ENCODE results near the gene ST6GAL2. TPM values are rescaled to one million over a fixed set of nuclear protein-coding genes. Genes with fewer than 3 reads are reported as not detected.

The ST6GAL2 gene, protein sequence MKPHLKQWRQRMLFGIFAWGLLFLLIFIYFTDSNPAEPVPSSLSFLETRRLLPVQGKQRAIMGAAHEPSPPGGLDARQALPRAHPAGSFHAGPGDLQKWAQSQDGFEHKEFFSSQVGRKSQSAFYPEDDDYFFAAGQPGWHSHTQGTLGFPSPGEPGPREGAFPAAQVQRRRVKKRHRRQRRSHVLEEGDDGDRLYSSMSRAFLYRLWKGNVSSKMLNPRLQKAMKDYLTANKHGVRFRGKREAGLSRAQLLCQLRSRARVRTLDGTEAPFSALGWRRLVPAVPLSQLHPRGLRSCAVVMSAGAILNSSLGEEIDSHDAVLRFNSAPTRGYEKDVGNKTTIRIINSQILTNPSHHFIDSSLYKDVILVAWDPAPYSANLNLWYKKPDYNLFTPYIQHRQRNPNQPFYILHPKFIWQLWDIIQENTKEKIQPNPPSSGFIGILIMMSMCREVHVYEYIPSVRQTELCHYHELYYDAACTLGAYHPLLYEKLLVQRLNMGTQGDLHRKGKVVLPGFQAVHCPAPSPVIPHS
- total RNA-seq (not detected), polyA plus RNA-seq (not detected), total RNA-seq (0 to 0.09 (median 0) reads per million in 6 experiments)

DNA sequence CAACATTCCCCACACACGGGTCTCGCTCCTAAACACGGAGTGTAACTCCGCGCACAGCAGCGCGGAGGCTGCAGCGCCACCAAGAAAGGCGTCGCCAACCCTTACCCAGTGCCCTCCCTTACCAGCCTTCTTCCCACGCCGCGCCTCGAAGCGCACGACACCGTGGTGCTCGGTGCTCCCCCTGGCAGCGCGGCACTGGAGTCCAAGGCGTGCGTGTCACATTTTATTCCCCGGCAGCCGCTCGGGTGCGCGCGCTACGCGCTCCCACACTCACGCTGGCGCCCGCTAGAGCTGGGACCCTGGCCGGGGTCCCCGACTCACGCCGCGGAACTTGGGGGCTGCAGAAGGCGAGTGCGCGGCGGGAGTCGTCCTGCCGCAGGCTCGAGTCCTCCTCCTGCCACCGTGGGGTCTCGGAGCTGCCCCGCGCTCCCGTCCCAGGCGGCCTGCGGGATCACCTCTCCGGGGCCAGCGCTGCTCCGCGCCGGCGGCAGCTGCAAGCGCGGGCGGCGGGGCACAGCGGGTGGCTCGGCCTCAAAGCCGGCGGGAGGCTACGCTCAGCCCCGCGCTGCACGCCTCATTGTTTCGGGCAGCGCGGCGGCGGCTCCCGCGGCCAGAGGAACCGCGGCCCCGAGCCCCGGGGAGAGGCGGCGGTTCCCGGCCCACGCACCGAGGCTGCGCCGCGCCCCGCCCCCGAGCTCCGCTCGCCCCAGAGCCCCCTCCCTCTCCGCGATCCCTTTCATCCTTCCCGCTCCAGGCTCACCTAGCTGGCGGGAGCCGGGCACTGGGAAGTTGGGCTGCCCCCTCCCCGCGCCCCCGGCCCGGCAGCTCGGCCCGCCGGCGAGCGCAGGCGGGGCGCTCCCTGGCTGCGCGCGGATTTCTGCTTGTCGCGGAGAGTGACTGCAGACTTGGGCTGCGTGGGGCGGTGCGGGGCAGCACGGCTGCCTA lies at the start of gene ST6GAL2:
TSS of gene ST6GAL2 (minus strand) at position 197 of the 945 bp plus-strand sequence. CDS start 42,190 bp downstream, outside the sequence.
- ATAC-seq (no peak), DNase-seq (no peak)
- POLR2A ChIA-PET = no interaction called here
- H3K4me1 Mint-ChIP-seq = peaks cover 0 to 7% (median 1%) of the 10 kb centered on the region in 4 donors
- H3K27me3 Mint-ChIP-seq = peaks cover 15 to 30% (median 27%) of the 10 kb centered on the region in 5 donors
- H3K4me3 Mint-ChIP-seq = peak within 1 kb of the TSS in 2 of 10 donors; percentile 10 to 31
- peak within 1 kb of the TSS in 1 of 10 donors; percentile 61 for H3K27ac Mint-ChIP-seq
- H3K9me3 Mint-ChIP-seq = peaks cover 0 to 2% (median 0%) of the 10 kb centered on the region in 9 donors
- peaks cover 0 to 2% (median 0%) of the 10 kb centered on the region in 3 donors for H3K36me3 Mint-ChIP-seq

DNA sequence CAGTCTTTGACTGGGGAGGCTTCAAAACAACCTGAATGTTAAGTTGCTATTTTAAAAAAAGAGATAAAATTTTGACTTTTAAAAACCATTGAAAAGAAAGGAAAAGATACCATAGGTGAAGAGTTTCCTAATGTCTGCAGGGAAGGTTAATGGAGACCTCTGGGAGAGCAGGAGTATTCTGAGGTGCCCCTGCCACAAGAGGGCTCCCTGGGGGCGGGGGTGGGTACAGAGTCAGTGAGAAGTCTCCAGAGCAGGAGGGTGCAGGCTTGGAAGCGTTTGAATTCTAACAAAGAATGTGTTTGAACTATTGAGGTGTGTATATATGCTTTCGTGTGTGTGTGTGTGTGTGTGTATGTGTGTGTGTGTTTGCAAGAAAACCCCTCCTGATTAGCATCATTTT lies 46.7 kb upstream of the ST6GAL2 start:
- H3K27me3 Mint-ChIP-seq = peaks cover 0 to 9% (median 3%) of the 10 kb centered on the region in 5 donors
- ATAC-seq (no peak), DNase-seq (no peak)
- POLR2A ChIA-PET = no interaction called here
- no peaks in the 10 kb centered on the region for H3K36me3 Mint-ChIP-seq
- peaks cover 2 to 14% (median 11%) of the 10 kb centered on the region in 9 donors for H3K9me3 Mint-ChIP-seq
- H3K4me1 Mint-ChIP-seq = no peaks in the 10 kb centered on the region
- no peak overlapping the region for H3K4me3 Mint-ChIP-seq
- H3K27ac Mint-ChIP-seq = no peak overlapping the region

DNA sequence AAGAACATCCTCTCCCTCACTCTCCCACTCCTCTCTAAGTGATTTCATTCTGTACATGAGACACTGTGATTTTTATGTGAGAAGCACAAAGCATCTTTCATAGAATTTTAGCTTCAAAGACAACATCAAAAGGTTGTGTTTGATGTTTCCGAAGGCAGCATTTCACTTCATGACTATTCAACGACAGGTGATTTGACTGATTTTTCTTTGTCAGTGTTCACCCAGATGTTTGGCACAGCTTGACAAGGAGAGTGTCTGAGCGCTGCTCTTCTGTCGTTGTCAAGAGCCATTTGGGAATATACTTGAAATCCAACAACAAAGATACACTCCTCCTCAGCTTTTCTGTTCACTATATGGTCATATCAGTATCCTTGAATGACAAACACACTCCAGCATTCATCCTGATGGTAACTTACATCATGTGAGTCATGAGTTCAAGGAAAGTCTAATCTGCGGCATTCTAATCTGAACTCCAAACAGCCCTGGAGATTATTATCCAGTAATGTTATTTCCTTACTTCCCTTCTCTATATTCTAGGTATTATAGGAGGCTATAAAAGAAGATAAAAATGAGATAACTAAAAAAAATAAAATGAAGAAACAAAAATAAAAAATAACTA lies 45.9 kb upstream of the ST6GAL2 start:
- H3K27me3 Mint-ChIP-seq = peaks cover 0 to 9% (median 3%) of the 10 kb centered on the region in 5 donors
- no peak for ATAC-seq
- no peak overlapping the region for H3K4me3 Mint-ChIP-seq
- POLR2A ChIA-PET = no interaction called here
- no peak overlapping the region for H3K27ac Mint-ChIP-seq
- peaks cover 2 to 20% (median 12%) of the 10 kb centered on the region in 9 donors for H3K9me3 Mint-ChIP-seq
- H3K36me3 Mint-ChIP-seq = no peaks in the 10 kb centered on the region
- H3K4me1 Mint-ChIP-seq = no peaks in the 10 kb centered on the region
- no peak for DNase-seq

DNA sequence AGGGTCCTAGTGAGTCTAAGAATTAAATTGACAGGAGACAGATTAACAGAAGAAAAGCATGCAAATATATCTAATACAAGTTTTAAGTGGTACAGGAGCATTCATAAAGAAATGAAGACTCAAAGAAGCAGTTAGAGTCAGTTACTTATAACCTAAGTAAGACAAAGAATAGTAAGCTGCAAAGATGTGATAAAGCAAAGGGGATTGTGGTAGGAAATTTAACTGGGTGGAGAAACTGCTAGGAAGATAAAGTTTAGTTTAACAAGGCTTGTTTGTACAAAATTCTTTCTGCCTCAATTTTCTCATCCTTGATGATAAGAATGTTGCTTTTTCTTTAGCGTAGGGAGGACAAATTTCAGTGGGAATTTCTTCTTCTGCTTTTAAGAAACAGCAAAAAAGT lies 35.5 kb upstream of the ST6GAL2 start:
- H3K9me3 Mint-ChIP-seq = peaks cover 0 to 25% (median 6%) of the 10 kb centered on the region in 9 donors
- no peak overlapping the region for H3K4me3 Mint-ChIP-seq

DNA sequence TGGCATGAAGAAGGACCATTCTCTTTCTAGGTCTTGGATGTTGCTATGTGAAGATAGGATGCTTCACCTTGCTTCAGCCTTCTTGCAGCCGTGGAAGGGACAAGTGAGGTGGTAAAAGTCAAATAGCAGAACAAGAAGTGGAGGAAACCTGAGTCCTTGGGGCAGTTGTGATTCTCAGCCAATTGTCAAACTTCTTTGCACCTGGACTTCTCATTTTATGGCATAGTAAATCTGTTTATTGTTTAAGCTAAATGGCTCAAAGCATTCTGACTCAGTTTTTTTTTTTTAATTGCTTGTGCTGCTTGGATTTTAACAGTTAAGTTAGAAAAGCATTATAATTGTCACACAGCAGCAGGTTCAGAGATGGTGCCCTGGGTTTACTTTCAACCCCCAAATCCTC lies 33.0 kb upstream of the ST6GAL2 start:
- H3K36me3 Mint-ChIP-seq = no peaks in the 10 kb centered on the region
- no peak for DNase-seq
- ATAC-seq = no peak
- no peaks in the 10 kb centered on the region for H3K4me1 Mint-ChIP-seq
- H3K27me3 Mint-ChIP-seq = no peaks in the 10 kb centered on the region
- H3K4me3 Mint-ChIP-seq = no peak overlapping the region
- POLR2A ChIA-PET = no interaction called here
- H3K9me3 Mint-ChIP-seq = peaks cover 0 to 19% (median 2%) of the 10 kb centered on the region in 9 donors
- H3K27ac Mint-ChIP-seq = no peak overlapping the region

More for the DNA sequence above, 35.5 kb upstream of the ST6GAL2 start:
- H3K27me3 Mint-ChIP-seq = peaks cover 0 to 3% (median 0%) of the 10 kb centered on the region in 5 donors
- H3K4me1 Mint-ChIP-seq = no peaks in the 10 kb centered on the region
- H3K36me3 Mint-ChIP-seq = peaks cover 0 to 3% (median 0%) of the 10 kb centered on the region in 3 donors
- POLR2A ChIA-PET = no interaction called here
- ATAC-seq = no peak
- no peak overlapping the region for H3K27ac Mint-ChIP-seq
- DNase-seq = no peak

DNA sequence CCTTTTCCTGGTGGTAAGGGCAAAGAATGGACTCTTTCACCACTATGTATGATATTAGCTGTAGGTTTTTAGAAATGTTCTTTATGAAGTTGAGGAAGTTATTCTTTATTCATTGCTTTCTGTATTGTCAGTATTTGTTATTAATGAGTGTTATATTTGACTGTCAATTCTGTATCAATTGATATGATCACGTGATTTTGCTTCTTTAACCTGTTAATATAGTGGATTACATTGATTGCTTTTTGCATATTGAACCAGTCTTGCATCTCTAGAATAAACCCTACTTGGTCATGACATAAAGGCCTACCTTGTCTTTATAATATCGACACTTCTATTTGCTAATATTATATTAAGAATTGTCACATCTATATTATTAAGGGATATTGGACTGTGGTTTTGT lies 18.3 kb upstream of the ST6GAL2 start:
- Mint-ChIP-seq H3K4me1 (no peaks in the 10 kb centered on the region), H3K27me3 (peaks cover 0 to 16% (median 5%) of the 10 kb centered on the region in 5 donors), H3K9me3 (peaks cover 0 to 13% (median 3%) of the 10 kb centered on the region in 9 donors), H3K27ac (no peak overlapping the region), H3K4me3 (no peak overlapping the region), H3K36me3 (no peaks in the 10 kb centered on the region)
- DNase-seq = no peak
- POLR2A ChIA-PET = no interaction called here
- ATAC-seq = no peak

DNA sequence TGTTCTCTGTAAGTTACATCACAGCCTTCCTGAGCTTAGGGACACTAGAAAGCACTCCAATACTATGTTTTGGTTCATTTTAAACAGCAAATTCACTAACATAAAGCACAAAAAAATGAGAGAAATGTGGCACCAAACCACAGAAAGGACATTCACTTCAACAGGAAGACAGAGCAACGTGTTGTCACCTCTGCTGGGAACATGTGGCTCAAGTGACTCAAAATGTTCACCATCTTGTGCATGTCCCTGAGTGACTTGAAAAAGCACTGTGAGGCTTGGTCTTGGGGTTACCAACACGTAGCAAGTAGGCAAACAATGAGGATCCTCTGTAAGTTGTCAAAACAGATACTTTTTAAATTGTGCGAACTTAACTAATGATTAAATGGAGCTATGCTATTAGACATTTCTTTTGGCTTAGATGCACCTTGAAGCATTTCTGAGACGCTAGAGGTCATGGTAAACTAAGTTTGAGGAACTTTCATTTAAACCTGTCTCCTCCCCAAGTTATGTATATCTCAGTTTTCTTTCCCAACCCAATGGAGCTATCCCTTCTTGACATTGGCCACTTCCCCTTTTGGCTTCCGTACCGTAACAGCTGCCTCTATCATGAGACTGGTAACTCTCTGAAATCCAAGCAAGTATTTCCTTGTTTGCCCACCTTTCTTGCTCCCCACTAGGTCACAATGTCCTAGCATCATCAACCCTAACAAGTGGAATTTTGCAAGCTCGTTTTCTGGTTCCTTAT lies 14.0 kb upstream of the ST6GAL2 start:
- H3K27ac Mint-ChIP-seq = no peak overlapping the region
- DNase-seq = no peak
- no peak overlapping the region for H3K4me3 Mint-ChIP-seq
- POLR2A ChIA-PET = no interaction called here
- H3K36me3 Mint-ChIP-seq = no peaks in the 10 kb centered on the region
- H3K9me3 Mint-ChIP-seq = peaks cover 0 to 11% (median 0%) of the 10 kb centered on the region in 9 donors
- peaks cover 0 to 5% (median 0%) of the 10 kb centered on the region in 5 donors for H3K27me3 Mint-ChIP-seq
- ATAC-seq = no peak
- H3K4me1 Mint-ChIP-seq = no peaks in the 10 kb centered on the region

DNA sequence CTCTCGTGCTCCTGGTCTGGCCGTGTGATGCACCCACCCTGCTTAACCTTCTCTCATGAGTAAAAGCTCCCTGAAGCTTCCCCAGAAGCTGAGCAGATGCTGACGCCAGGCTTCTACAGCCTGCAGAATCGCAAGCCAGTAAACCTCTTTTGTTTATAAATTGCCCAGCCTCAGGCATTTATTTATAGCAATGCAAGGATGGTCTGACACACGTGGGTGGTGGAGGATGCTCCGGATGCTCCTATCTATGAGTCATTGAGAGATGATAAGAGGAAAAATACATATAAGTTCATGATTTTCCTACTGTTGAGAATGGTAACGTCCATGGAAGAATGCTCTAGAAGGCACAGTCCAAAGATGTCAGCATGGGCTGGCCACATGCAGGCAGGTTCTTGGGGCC lies 8.6 kb upstream of the ST6GAL2 start:
- POLR2A ChIA-PET = no interaction called here

DNA sequence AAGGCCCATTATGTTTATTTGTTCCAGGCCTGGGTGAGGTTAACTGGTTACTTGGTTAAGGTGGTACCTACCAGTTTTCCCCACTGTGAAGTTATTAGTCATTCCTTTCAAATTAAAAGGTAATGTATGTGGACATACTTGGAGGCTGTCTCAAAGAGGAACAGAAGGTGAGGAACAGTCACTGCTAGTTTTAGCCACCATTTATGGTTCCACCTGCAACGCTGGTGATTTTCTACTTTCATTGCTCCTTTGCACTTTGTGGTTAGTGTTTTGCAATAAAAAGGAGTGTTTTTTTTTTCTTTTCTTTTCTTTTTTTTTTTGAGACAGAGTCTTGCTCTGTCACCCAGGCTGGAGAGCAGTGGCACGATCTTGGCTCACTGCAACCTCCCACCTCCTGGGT lies 6.1 kb upstream of the ST6GAL2 start:
- H3K36me3 Mint-ChIP-seq = no peaks in the 10 kb centered on the region

More for the DNA sequence above, 8.6 kb upstream of the ST6GAL2 start:
- peaks cover 0 to 2% (median 0%) of the 10 kb centered on the region in 9 donors for H3K9me3 Mint-ChIP-seq
- H3K4me1 Mint-ChIP-seq = no peaks in the 10 kb centered on the region
- ATAC-seq = no peak
- H3K27ac Mint-ChIP-seq = no peak overlapping the region
- no peak for DNase-seq
- no peaks in the 10 kb centered on the region for H3K36me3 Mint-ChIP-seq
- H3K4me3 Mint-ChIP-seq = no peak overlapping the region
- H3K27me3 Mint-ChIP-seq = peaks cover 0 to 5% (median 0%) of the 10 kb centered on the region in 5 donors

DNA sequence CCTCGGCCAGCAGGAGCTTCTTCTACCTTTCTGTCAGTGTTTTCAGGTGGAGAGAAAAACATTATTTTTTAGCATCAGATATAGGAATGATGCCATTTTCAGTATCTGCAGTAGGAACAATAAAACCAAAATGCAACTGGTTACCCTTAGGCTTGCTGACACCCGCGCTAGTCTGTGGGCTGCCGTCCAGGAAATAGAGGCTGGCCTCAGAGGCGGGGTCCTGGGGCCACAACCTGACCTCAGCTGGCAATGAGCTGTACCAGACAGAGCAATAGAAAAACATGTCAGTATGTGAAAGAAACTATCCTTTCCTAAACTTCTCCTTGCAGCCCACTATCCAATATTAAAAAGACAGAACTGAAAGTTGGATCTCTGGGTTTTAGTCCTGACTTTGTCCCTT lies 4.6 kb upstream of the ST6GAL2 start:
- POLR2A ChIA-PET = no interaction called here
- Mint-ChIP-seq H3K27ac (no peak overlapping the region), H3K9me3 (peaks cover 0 to 2% (median 0%) of the 10 kb centered on the region in 9 donors), H3K4me1 (peaks cover 0 to 5% (median under 1%) of the 10 kb centered on the region in 4 donors), H3K36me3 (no peaks in the 10 kb centered on the region), H3K27me3 (peaks cover 4 to 13% (median 7%) of the 10 kb centered on the region in 5 donors), H3K4me3 (no peak overlapping the region)
- no peak for DNase-seq
- no peak for ATAC-seq

More for the DNA sequence above, 6.1 kb upstream of the ST6GAL2 start:
- Mint-ChIP-seq H3K4me1 (peaks cover 0 to 2% (median 0%) of the 10 kb centered on the region in 4 donors), H3K27ac (no peak overlapping the region), H3K27me3 (peaks cover 0 to 9% (median 5%) of the 10 kb centered on the region in 5 donors), H3K9me3 (peaks cover 0 to 2% (median 0%) of the 10 kb centered on the region in 9 donors), H3K4me3 (no peak overlapping the region)
- POLR2A ChIA-PET = no interaction called here
- ATAC-seq (no peak), DNase-seq (no peak)

DNA sequence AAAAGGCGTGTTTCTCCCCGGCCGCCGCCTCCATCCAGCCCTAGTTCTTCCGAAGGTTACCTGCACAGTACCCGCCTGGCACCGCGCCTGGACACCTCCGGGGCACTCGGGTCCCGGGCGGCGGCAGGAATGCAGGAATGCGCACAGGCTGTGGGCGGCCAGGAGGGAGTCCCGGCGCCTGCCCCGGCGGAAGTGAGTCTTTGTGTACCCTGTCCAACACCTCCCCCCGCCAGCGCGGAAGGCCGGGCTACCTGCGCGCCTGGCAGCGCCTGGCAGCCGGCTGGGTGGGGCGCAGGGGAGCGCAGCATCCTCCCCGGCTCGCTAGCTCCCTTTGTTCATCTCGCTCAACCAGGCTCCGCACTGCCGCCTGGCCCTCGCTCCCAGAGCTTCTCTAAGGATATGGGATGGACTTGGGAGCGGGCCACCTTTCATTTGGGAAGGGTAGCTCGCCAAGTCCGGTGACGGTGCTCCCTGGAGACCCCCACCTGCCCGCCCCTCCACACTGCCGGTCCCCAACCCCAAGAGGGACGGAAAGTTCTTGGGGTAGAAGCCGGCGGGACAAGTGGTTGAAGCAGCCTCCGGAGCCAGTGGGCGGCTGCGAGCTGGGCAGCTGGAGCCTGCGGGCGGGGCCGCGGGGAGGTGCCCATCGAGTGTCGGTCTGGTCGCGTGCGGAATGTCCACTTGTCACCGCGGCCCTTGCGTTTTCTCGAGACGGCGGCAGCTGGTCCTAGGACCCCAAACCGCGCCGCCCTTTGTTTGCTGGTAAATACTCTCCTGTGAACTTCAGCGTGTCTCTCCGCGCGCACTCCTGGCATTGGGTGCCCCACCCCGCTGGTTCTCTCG lies 1.2 kb upstream of the ST6GAL2 start:
- ATAC-seq = no peak
- Mint-ChIP-seq H3K36me3 (peaks cover 0 to 2% (median 0%) of the 10 kb centered on the region in 3 donors), H3K27me3 (peaks cover 15 to 30% (median 27%) of the 10 kb centered on the region in 5 donors), H3K27ac (no peak overlapping the region), H3K4me3 (no peak overlapping the region), H3K9me3 (peaks cover 0 to 2% (median 0%) of the 10 kb centered on the region in 9 donors), H3K4me1 (peaks cover 0 to 7% (median 1%) of the 10 kb centered on the region in 4 donors)
- DNase-seq = no peak
- POLR2A ChIA-PET = no interaction called here
